Stimulated activated CD8-positive, alpha-beta memory T cell treated with anti-CD3 and anti-CD28 coated beads, Interleukin-12 subunit alpha, Interleukin-12 subunit beta, amount 100 ng/mL, for 24 hours (primary cell): ENCODE measurements around the gene PTK6.

Source experiments
- DNase-seq: peaks from one replicate; pipeline ENCODE4 v3.0.0-alpha.2; 2020; ENCODE audit errors: extremely low read depth

Gene PTK6

DNA sequence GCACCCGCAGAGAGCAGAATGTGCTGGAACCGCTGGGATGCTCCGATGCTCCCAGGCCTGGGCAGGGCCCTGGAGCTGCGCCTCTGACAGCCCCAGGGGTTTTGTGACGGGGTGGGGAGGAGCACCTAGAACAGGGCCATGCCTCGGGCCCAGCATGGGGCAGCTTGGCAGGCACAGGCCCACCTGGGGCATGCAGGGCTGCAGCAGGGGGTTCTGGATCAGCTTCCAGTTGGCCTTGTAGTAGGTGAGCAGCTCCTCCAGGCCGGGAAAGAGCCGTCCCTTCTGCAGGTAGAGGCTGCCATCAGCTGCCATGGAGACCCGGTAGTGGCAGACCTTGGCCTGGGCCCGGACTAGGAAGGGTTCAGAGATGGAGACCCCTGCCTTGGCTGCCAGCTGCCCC, 6.0 kb upstream of the PTK6 start:
- DNase-seq, result no peak

DNA sequence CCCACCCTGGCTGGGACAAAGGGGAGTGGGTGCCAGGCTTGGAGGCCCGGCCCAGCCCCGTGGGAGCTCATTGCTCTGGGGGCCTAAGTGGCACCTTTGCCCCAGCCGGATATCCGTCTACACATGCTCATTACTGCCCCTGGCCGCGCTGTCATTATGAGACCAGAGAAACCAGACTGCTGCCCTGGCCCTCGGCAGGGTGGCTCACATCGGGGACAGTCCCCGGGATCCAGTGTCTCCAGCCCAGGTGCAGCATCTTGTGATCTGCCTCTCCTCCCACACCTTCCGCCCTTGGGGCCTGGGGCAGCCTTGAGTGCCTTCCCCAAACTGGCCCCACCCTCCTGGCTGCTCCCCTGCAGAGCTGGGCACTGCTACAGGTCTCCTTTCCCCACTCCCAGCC, 5.5 kb upstream of the PTK6 start:
- no peak for DNase-seq

DNA sequence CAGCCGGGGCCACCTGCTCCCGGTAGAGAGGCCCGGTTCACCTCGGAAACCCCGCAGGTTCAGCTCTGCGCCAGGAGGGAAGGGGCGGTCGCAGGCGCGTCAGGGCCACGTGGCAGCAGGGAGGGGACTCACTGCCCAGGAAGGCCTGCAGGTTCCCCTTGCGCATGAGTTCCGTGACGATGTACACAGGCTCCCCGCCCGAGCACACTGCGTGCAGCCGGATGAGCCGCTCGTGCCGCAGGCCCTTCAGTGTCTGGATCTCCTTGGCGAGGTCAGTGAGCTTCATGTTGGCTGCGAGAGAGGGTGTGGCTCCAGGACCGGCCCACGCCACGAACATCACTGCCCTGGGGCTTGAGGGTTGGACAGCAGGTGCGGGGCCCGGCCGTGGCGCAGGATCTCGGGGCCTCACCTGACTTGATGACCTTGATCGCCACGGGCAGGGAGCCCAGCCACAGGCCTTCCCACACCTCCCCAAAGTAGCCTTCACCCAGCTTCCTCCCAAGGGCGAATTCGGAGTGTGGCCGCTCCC, 4.9 kb upstream of the PTK6 start:
- no peak for DNase-seq

DNA sequence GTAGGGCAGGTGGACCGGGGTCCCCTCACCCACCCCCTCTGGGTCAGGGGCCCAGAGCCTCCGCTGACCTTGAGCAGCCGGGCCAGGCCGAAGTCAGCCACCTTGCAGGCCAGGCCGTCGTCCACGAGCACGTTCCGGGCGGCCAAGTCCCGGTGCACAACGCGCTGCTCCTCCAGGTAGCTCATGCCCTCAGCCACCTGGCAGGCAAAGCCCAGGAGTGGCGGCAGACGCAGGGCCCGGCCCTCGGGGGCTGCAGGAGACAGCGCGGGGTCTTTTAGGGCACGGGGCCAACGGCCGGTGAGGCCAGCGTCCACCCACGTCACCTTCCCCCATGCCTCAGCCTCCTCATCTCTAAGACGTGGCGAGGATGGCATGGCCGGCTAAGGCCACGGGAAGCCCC, 4.2 kb upstream of the PTK6 start:
- DNase-seq, result no peak

DNA sequence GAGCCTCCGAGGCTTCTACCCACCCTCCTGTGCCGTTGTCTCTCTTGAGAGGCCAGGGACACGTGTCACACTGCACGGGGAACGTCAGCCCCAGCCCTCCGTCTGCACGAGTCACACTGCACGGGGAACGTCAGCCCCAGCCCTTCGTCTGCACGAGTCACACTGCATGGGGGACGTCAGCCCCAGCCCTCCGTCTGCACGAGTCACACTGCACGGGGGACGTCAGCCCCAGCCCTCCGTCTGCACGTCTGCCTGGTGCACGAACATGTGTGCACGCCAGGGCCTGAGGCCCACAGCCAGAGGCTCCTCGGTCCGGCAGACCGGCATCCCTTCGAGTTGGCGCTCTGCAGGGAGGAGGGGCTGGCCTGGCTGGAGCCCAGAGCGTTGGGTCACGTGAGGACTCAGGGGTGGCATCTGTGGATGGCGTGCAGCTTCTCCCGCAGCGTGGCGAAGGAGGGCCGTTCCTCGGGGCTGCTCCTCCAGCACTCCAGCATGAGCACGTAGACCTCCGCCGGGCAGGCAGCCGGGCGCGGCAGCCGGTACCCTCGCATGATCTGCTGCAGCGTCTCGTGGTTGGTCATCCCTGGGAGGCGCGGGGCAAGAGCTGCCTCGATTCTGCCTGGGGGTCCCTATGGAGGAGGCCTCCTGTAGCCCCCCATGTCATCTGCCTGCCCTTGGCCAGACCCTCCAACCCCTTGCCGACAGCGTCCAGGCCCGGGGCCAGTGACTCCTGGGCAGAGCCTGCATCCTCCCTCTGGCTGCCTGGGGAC, 3.4 kb upstream of the PTK6 start:
- DNase-seq, result no peak

DNA sequence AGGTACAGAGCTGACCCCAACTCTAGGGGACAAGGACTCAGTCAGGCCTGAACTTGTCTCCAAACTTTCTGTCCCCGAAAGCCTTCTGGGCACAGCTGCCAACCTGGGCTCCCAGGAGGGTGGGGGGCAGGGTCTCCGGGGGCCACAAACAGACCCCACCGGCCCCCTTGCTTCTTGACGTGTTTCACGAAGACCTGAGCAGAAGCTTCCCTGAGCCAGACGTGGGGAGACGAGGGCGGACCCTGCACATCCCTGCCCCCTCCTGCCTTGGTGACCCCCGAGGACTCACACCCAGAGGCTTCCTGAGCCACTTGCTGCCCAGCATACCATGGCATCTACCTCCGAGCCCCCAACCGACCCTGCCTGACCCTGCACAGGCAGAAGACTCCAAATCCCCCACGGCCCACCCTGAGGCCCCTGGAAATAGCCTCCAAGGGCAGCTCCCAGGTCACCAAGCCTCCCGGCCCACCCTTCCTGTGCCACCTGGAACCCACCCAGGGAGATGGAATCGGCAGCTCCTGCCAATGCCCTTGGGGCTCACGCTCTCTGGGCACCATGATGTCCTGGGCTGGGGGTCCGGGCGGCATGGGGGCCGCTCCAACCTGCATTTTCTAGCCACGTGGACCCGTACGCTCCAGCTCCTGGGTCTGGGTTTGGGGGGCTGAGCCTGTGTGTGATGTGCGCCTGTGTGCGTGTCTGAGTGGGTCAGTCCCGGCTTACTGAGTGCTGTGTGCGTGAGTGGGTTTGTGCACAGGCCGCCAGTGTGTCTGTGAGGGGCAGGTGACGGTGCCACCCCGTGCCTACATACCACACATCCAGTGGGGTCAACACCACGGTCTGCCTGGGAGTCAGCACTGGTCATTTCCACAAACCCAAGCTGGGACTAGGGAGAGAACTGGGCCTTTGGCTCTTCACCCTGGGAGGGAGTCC, 2.5 kb upstream of the PTK6 start:
- no peak for DNase-seq

DNA sequence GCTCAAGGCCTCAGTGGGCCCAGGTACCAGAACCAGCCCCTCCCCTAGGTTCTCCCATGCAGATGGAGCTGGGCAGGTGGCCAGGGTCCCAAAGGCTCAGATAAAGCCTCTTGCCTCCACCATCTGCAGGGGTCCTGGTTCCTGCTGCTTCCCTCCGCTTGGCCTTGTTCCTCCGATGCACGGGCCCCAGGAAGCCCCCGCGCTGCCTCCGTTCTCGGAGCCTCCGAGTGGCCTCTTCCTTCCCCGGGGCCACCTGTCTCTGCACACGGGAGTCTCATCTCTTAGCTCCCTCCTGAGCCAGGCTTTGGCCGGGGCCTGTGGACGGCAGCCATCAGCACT, 1.9 kb upstream of the PTK6 start:
- DNase-seq, result no peak

DNA sequence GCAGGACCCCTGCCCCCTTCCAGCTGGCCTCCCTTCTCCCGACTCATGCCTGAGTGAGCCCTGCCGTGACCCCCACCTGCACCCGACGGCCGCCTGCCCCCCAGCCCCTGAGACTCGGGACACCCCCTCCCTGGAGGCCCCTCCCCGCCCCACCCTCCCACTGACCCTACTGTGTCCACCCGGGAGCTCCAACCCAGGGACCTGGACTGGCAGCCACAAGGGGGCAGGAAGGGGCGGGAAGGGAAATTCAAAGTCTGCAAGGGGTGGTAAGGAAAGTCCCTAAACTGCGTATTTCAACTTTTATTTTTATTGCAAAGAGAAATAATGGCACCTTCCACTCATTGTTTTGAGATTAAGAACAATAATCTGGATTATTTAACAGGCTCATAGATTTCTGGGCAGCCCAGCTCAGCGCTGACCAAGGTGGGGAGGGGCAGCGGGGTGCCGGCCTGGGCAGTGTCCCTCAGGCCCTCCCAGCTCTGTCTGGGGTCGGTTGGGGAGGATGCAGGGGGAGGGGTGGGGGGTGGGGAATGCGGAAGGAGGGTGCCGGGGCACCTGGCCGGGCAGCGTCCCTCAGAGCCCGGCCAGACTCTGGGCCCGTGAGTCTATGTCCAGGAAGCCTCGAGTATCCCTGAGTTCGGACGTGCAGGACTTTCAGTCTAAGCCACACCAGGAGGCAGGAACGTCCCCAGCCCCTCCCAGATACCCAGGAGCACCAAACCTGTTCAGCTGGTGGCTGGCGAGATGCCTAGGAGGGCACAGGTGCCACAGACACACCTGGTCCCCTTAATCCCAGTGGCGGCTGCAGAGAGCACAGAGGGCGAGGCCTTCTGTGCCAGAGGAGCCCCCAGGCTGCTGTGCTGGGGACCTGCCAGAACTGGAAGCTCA, 1.3 kb upstream of the PTK6 start:
- DNase-seq, result no peak

DNA sequence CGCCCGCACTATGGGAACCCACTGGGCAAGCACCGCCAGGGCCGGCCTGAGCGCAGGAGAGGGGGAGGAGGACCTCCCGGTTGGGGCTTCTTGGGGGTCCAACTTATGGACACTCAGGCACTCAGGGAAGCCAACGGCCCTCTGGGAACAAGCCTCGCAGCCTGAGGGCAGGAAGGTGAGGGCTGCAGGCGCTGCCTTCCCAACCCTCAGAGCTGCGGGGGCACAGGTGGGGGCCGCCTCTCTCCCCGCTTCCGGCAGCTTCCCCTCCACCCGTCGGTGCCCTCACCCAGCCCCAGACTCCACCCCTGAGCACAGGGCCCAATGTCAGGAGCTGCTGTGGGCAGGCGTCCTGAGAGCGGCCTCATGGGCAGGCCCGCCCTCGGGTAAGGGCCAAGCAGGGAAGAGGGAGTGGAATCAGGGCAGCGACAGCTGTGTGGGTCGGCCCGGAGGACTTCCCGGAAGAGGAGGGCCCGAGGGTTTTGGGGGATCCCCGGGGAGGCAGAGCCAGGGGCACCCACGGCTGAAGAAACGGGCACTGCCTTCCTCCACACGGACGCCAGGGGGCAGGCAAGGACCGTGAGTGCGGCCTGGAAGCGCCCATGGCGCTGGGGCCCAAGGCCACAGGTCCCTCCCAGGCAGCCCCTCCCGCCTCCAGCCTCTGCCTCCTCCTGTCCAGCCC, 488 bp upstream of the PTK6 start:
- peak; percentile 87 for DNase-seq

DNA sequence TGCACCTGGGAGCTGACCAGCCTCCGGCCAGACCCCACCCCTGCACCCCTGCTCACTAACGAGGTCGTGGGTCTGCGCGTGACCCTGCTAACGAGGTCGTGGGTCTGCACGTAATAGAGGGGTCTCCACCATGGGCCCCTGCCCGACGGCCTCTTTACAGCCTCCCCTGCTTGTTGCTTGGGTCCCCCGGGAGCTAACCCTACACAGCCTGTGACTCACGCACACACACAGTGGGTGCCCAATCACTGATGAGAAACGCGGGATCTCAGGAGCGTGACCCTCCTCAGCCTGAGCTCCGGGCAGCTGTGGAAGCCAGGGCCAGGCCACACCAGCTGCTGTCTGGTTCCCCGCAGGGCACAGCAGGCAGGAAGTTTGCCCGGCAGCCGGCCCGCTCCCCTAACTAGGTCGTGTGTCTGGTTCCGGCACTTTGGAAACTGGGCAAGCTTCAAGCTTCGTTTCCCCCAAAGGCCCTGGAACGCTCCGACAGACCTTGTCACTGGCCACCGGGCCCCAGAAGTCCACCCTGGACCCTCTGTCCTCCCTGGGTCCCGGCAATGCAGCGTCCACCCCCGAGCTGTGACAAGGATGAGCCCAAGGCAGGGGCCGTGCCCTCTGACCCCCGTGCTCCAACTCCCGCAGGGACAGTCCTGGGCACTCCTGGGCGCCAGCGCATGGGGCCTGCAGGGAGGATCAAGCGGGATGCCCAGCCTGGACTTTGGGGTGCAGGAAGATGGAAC, 767 bp downstream of the PTK6 start:
- DNase-seq, result no peak

DNA sequence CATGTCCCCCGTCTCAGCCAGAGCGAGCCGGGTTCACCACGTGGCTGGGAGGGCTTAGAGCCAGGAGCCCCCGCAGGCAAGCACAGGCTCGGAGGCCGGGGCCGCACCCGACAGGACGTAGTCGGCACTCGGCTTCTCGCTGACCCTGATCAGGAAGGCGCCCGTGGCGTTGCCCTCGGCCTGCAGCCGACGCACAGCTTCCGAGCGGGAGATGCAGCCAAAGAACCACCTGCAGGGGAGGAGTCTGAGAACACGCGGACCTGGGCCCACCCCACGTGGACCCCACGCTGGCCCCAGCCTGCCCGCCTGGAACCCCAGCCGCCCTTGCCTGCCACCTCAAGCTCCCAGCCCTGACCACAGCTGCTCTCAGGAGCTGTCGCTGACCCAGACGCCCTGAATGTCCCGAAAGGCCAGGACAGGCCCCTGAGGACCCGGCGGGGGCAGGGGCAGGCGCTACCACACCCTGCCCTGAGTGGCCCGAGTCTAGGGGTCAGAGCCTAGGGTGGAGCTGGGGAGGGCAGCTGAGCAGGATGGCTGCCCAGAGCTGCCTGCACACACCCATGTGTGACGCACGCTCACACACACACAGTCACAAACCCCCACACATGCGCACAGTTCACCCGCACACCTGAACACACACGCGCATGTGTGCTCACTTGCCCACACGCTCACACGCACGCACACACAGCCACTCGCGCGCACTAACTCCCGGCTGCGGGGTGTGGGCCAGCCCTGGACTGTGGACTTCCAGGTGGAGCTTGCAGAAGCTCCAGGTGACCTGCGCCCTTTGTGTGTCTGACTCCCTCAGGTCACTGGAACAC, 2.1 kb downstream of the PTK6 start:
- no peak for DNase-seq

DNA sequence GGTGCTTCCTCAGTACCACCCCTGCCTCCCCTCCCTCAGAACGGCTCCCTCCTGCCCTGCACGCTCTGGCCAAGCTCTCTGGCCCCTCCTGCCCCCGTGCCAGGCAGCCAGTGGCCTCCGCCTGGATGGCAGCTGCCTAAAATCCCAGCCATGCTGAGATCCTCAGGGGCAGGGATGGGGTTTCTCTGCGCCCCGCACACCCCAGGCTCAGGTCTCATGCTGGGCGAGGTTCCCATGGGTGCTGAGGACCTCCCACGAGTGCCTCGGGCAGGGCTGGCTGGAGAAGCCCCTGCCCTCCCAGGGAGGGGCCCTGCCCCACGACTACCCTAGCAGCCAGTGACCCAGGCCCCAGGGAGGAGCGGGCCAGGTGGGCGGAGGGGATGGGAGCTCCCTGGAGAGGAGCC, 2.7 kb downstream of the PTK6 start:
- DNase-seq, result no peak

DNA sequence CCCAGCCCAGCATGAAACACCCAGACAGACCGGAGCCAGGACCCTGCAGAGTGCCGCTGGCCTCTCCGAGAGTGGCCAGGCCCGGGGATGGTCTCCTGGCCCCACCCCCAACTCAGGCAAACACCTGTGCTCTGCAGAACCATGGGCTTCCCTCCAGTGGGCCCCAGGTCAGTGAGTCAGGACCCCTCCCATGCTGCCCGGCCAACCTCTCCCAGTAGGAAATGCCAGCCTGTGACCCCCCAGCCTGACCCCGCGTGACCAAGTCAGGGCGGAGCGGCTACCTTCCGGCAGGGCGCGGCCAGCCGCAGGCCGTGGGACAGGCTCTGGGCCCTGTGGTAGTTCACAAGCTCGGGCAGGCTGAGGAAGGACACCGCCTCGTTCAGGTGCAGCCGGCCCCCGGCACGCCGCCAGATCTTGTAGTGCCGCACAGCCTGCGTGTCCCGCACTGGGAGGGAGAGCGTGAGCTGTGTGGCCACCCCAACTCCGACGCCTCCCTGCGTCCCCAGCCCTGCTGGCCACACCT, 3.2 kb downstream of the PTK6 start:
- DNase-seq, result no peak

DNA sequence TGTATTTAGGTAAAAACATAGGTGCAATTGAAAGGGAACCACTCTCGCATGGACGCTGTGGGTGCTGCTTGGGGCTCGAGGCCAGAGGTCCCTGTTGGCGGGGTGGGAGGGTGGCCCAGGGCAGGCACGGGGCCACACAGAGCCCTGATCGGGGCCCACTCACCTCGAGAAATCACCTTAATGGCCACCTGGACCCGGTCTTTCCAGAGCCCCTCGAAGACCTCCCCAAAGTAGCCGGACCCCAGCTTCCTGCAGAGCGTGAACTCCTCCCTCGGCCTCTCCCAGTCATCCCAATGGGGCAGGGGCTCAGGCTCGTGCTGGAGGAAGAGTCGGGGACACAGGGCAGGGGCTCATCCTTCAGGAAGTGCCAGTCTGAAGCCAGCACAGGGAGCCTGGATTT, 3.8 kb downstream of the PTK6 start:
- DNase-seq, result no peak

DNA sequence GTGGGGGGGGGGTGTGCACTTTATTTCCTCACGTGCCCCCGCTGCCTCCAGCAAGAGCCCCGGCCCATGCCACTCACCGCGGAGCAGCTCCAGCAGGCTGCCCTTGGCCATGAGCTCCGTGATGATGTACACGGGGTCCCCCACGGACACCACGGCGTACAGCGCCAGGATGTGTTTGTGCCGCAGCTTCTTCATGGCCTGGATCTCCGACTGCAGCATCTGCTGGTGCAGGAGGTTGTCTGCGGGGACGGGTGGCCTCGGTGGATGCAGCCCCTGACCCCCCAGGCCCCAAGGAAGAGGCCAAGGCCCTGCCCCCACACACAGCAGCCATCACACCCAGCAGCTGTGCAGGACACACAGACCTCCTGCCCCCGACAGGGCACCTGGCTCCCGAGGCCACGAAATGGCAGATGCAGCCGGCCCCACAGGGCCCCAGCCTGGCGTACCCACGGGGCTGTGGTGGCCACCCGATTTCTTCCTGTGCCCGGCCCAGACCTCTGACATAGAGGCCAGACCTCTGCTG, 4.7 kb downstream of the PTK6 start:
- DNase-seq, result no peak

DNA sequence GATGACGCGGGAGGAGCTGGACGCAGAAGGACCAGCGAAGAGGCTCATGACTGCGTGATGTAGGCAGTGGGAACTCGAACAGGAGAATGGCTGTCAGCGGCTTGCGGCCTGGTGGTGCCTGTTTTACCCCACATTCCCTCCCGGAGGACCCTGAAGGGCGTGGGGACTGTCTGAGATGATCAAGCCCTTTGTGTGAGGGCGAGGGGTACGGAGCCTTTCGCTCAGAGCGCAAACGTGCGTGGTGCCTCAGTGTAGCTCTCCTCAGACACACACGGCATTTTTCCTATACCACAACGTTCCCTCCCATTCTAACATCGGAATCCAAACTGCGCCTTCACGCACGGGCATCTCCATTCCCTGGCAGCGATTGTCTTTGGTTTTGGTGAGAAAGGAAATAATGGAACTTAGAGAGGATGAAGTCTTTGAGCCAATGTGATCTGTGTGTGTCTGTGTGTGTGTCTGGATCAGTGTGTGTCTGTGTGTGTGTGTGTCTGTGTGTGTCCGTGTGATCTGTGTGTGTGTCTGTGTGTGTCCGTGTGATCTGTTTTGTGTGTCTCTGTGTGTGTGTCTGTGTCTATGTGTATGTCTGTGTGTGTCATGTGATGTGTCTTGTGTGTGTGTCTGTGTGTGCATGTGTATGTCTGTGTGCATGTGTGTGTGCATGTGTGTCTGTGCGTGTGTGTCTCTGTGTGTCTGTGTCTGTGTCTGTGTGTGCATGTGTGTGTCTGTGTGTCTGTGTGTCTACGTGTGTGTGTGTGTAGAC, 5.3 kb downstream of the PTK6 start:
- no peak for DNase-seq

DNA sequence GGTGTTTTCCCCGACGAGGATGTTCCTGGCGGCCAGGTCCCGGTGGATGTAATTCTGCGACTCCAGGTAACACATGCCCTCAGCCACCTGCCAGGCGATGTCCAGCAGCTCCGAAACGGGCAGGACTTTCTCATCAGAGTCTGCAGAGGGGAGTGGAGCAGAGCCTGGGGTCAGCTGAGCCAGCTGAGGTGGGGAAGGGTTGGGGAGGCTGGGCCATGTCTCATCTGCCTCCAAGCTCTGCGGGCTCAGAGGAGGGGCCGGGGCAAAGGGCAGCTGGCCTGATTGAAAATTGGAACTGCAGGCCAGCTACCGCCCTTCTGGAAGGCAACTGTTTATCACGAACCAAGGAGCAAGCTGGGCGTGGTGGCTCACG, 6.4 kb downstream of the PTK6 start:
- DNase-seq, result no peak
